DMS53 treated with DMSO at 0.1 percent for 48 hours (cell line): ENCODE measurements around the gene NSF.
"Not testable (repeated sequence)": the region's sequence is repeated elsewhere in the genome, so short reads cannot be mapped to it uniquely, and the experiment has no call there.

Source experiments
- DNase-seq: peaks from one replicate; lab custom pipeline; 2025; ENCODE audit not compliant: unreplicated experiment; lab: John Stamatoyannopoulos, UW

Gene NSF

DNA sequence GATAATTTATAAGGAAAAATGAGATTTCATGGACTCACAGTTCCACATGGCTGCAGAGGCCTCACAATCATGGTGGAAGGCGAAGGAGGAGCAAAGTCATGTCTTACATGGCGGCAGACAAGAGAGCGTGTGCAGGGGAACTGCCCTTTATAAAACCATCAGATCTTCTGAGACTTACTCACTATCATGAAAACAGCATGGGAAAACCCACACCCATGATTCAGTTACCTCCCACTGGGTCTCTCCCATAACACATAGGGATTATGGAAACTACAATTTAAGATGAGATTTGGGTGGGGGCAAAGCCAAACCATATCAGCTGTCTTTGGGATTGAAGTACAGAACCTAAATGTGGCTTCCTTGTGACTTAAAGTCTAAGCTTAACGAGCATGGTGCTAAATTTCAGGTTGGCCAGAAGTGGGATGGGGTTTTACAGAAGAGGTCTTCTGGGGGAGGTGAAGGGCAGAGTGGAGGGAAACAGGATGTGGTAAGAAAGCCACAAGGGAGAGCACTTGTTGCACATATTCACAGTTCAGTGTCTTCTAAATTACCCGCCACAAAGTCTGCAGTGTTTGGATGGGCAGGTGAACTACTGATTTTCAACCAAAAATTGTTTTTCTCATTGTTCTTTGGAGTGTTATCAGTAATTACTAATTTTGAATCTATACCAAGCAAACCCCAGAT lies 38.4 kb downstream of the NSF start:
- DNase-seq: not testable (repeated sequence)

DNA sequence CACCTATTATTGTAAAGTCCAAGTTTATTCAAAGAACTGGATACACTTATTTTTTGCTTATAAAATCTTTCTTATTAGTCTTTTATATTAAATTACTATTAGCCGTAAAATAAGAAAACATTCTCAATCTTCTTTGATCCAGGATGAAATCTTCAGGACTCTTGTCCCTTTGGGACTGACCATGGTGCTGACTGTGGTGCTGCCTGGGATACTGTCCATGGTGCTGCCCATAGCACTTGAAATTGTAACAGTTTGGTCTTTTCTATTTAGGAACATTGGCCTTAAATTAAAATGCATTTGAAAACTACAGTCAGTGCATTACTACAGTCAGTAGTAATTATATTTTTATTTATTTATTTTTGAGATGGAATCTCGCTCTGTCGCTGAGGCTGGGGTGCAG lies 41.7 kb downstream of the NSF start:
- DNase-seq: not testable (repeated sequence)

DNA sequence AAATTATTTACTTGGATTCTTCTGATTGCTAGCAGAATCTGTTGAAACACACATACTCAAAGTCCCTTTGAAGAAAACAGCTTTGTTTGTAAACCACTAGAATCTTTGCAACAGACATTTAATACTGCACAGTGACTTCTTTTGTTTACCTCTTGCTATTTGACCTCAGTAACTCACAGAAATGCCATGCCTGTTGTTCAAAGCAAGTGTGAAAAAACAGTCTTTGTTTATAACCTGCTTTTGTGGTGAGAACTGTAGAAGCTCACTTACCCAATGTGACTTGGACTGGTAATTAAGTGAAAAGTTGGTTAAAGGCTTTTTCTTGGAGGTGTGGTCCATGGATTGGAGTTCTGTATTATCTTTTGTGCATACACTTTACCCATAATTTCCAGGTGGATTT lies 44.4 kb downstream of the NSF start:
- DNase-seq: not testable (repeated sequence)

DNA sequence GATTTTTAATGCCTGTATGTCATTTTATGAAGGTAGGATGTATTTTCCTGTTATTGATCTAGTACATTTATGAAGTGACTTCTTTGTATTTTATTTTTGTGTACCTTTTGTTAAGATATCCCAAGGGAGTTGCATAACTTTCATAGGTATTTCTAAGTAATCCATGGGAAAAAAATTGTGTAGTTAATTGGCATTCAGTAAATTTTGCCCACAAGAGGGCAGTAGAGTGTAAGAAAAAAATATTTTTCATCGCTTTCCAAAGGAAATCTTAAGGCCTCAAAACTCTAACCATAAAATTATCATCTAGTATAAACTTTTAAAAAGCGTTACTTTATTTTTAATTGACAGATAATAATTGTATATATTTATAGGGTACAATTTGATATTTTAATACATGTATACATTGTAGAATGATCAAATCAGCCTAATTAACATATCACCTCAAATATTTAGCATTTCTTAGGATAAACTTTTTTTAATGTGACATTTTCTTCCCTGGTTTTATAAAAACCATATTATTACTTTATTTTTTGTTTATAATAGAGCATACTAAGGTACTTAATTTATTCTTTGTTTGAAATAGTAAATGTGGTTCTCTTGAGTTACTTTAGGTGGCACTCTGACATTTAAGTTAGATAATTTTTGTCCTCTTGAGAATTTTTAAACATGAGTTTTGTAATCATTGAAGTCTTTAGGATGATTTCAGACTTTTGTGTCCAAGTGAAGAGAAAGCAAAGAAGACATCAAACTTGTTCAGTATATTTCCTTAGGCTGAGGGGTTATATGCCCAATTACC lies 51.6 kb downstream of the NSF start:
- not testable (repeated sequence) for DNase-seq

DNA sequence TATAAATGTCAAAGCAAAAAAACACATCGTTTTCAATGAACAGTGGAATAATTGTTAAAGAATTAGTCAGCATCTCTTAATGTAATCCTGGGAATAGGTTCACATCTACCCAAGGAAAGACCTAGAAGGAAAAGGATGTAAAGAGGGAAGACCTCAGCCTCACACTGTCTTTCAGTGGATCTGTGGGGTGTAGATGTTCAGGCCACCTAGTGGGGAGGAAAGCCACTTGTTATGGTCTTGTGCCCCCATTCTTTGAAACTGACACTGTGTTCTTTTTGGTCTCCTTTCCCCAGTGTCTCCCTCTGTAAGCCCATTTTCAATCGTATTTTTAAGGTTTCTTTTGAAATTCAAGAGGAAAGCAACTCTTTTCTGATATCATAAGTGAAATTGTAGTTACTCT lies 56.8 kb downstream of the NSF start:
- DNase-seq: not testable (repeated sequence)

DNA sequence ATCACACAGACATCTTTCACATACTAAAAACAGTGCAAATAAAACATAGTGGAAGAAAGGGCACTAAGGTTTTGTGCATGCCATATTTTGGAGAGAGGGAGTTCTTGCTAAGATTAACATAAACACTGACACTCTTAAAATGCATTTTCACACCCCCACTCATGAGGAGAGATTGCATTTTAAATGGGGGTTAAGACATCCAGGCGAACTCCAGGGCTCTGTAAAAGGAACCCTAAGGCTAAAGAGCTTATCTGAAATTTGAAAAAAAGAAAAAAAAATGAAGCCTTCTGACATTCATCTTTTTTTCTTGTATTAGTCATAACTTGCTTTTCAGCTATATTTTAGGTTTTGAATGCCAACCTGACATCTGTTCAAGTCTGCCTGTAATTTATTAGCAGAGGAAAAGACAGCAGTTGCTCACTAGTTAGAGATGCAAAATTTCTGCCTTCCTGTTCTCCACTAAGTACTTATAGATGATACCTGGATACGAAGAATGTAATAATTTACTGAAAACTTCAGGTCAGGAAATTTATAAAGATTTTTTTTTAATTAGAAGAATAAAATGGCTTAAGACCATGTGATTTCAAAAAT lies 57.3 kb downstream of the NSF start:
- not testable (repeated sequence) for DNase-seq

DNA sequence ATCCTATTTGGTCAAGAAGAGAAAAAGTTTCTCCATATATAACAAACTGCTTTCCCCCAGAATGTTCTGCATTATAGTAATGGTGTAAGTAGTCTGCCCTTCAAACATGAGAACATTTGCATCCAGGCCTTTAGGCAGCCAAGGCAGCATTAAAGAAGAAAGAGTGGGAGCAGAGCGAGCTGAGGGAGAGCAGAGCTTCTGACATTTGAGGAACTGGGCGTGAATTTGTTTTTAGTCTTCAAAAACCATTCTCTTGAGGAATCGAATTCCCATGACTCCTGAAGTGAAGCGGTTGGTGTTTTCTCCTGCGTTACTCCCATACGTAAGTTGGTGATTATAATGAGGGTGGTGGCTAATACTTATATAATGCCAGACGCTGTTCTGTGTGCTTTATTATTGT lies 58.8 kb downstream of the NSF start:
- DNase-seq: not testable (repeated sequence)

DNA sequence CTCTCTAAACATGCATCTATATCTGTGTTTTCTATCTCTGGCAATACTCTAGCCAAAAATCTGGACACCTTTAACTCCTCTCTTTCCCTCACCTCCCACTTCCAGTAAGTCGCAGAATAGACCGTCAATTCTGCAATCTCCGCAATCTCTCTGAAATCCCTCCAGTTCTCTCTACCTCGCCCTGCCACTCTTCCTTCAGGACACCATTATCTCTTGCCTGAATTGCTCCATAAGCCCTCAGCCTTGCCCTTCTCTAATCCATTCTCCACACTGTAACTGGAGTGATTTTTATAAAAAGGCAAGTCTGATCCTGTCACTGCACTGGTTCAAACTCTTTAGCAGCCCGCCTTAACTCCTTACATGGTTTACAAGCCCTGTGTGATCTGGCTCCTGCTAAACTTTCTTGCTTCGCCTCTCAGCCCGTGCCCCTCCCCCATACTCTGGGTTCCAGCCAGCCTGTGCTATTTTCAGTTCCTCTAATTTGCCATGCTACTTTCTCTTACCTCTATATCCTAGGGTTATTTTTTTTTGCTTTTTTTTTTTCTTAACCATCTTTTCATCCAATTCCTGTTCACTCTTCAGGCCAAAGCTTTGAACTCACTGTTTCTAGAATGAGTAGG lies 61.7 kb downstream of the NSF start:
- DNase-seq: not testable (repeated sequence)

DNA sequence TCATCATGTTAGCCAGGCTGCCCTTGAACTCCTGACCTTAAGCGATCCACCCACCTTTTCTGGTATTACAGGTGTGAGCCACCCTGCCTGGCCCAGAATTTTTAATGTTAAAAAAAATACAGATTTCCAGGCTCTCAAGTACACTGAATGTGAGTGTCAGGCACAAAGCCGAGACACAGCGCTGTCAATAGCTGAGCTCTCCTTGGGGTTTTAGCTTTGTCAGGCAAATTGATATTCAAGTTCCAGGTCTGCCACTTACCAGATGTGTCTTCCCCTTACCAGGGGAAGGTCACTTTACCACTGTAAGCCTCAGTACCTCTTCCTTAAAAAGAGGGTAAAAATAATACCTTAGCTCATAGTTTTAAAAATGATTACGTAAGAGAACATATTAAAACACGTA lies 67.8 kb downstream of the NSF start:
- not testable (repeated sequence) for DNase-seq

DNA sequence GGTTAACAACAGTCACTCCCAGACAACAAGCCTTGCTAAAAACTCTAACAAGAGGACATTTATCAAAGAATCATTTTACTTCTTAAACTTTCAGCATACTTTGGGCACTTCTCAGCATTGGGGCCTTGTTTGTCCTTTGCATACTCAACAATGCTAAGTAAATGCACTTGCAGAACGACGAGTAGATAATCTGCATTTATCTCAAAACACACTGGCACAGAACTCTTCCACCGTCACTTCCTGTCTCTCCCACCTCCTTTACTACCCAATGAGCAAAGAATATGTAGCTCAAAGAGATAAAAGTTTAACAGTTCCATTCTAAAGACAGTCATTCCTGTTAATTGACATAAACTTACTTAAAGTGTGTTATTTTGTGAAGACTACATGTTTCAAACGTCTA lies 69.2 kb downstream of the NSF start:
- not testable (repeated sequence) for DNase-seq

DNA sequence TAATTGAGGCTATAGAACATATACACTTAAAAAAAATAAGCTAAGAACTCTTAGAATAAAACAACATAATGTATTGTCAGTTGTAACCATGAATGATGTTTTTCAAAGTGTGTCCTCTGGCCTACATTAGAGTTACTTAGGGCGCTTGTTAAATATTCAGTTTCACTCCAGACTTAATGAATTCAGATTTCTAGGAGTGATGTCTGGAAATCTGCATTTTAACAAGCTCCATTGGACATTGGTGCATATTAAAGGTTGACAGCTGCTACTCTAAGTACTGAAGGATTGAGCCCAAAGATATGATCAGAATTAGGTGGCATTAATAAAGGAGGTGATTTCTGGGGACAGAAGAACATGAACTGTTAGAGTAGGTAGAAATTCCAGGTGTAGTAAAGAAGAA lies 72.7 kb downstream of the NSF start:
- DNase-seq: not testable (repeated sequence)

DNA sequence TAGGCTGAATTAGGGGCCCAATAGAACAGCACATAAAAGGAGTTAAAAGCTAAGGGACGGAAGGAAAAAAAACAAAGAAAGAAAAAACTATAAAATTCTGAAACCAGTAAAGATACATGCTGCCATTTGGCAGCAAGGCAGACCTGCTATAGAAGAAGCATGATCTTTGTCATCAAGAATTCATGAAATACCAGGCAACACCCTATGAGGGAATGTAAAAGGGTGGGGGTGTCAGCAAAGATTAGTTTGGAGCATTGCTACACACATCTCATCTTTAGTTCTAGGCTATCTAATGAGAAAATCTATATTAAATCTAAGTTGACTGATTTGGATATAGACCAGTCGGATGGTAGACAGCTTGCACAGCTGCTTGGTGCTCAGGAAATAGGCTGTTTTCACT lies 73.1 kb downstream of the NSF start:
- DNase-seq: not testable (repeated sequence)

DNA sequence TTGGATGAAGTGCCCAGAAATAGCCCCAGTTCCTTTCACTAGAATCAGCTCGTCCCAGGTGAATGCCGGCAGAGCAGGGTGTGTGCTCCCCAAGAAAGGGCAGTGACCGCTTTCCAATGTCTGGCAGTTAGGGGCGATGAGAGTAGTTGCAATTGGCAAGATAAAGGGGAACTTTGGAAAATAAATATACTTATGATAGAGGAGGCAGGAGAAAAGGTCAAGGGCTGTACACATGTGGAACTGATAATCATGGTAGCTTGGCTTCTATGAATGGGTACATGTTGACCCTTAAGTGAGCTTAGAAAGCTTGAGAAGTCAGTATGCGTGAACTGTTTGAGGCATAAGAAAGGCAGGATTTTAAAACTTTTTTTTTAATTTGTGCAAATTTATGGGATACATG lies 75.5 kb downstream of the NSF start:
- not testable (repeated sequence) for DNase-seq

DNA sequence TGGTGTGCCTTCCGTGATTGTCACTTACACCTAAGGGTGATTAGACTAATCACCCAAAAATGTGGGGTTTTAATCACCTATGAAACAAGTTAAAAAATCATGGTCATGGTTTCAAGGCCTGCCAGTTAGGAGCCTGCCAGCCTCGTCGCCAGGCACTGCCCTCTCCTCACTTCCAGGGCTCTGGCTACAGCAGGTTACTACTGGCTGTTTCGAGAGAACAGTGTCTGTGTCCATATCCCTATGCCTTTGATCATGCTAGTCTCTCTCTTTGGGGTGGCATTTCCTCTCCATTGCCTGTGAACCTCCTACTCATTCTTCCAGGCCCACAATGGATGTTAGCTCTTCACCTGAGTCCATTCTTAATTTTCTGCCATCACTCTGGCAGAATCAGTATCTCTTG lies 80.3 kb downstream of the NSF start:
- not testable (repeated sequence) for DNase-seq

DNA sequence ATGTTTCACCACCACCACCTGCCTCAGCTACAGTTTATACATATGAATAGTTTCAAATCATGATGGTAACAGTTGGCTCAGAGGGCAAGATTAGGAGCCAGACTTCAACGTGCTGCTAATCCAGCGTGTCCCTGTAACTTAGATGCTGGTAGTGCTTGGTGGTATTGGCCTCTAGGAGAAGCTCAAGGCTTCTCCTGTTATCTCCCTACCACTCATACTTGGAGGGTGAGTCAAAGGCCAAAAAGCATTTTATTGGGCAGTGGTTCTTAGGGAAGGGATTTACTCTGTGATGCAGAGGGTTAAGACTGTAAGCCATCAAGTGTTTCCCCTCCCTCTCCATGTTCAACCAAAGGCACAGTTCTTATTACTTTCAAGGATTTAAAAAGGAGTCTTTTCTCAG lies 82.3 kb downstream of the NSF start:
- not testable (repeated sequence) for DNase-seq

DNA sequence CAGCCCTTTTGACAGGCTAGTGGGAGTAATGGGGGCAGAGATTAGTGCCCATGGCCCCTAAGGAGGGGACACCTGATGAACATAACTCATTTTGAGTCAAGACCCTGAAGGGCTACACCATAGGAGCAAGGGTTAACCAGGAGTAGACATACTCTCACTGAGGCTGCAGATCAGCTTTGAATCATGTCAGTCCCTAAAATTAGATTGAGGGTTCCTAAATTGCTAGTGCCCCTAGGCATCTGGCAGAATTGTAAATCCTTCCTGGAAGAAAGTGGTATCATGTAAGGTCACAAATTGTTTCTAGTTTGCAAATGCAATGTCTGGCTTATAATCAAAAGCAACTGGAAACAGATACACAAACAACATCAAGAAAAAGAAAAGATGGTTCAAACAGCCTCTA lies 87.3 kb downstream of the NSF start:
- DNase-seq: not testable (repeated sequence)

DNA sequence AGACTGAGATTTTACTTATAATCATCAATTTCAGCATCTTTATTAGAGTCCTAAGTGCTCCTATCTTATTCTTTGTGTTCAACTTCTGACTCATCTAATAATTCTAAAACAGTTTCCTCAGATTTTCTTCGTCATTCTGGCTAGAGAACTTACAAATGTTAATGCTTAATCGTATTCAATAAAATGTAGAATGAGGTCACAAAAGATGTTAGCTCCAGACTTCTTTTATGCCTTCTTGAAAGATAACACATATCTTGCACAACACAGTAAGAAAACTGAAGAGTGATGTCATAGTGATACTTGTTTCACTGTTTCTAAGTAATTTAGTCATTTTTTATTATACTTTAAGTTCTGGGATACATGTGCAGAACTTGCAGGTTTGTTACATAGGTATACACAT lies 93.2 kb downstream of the NSF start:
- not testable (repeated sequence) for DNase-seq

DNA sequence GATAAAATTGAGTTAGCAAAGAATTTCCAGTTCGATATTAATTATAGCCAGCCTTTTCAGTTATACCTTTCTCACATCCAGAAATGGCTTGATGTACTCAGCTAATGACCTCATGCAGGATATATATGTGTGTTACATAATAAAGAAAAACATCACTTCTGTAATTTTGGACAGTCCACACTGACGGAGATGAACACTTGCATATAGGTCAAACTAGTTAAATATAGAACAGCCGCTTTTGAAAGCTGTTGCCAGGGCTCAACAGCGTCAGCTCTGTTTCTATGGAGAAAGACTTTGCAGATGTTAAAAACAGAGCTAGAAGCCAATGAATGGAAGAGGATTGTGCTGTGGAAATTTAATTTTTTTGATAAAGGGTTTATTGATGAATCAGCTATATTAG lies 94.8 kb downstream of the NSF start:
- not testable (repeated sequence) for DNase-seq

DNA sequence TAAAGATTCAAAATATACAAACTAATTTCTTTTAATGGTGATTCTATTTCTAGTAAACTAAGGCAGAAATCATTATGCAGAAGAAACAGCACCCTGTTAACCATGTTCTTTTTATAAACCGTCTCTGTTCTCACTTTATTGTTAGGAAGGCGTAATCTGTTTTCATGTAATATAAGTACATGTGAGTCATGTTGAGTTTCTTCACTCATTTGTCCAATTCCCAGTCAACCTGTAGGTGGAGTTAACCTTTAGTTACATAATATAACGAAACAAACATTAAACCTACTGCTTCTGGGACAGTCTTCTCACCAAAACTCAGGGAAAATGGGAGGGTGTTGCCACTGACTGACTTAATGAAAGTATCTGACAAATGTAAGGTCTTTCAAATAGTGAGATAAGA lies 101.7 kb downstream of the NSF start:
- not testable (repeated sequence) for DNase-seq

DNA sequence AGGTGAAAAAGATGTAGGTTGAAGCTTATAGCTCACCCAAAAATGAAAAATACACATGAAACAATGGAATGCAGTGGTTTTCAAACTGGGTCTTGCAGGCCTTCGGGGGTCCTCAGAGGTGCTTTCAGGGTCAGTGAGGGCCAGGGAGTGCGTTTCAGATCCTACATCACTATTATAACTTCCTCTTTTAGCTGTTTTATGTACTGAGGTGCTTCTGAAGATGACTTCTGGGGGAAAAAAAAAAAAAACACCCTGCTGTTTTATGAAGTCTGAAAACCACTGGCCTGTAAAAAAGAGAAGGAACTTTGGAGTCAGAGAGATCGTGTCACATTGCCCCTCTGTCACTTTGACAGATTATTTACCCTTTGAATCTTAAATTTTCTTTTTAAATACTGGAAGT lies 102.8 kb downstream of the NSF start:
- not testable (repeated sequence) for DNase-seq

DNA sequence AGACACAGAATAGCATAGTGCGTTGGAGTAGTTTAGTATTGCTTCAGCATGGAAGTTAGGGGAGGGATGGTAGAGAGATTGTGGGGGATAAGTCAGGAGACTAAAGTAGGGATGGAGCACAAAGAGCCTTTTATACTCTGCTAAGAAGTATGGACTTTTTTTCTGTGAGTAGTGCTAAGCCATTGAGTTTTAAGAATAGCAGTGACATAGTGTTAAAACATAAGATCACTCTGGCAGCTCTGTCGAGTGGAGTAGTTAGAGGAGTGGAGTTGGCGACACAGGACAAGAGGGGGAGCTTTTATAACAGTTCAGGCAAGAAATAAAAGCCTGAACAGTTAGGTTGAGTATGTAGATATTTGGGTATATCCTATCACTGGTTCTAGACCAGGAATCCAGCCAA lies 106.1 kb downstream of the NSF start:
- not testable (repeated sequence) for DNase-seq

DNA sequence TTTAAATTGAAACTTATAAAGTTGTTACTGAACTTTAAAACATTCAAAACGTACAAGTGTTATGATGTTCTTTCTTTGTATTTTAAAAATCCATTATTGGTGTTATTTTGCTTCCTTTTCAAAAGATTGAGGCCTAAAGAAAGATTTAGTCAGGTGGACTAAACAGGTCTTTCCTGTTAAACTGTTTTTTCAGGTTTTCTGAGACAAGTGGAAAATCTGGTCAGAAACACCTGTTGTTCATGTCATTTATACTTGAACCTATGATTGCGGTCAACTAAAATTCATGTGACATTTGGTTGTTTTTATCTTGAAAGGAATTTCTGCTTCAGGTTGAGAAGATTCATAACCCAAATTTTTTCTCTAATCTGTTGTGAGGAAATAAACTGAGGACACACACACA lies 108.5 kb downstream of the NSF start:
- not testable (repeated sequence) for DNase-seq
